Activated T-cell treated with anti-CD3 and anti-CD28 coated beads, Interleukin-2, amount 50 U/mL, for 72 hours (primary cell): Measurements from ENCODE around the gene SRD5A3. TPM values are rescaled to one million over a fixed set of nuclear protein-coding genes. Genes with fewer than 3 reads are reported as not detected.
"Not testable (repeated sequence)": the region's sequence is repeated elsewhere in the genome, so short reads cannot be mapped to it uniquely, and the experiment has no call there.

Source experiments
- ATAC-seq, 2 donors: fragments of 150-1000 bp; cut with Tn5 transposase; replicated peaks in 1 of 2; 2 replicates each; pipeline ENCODE4 v1.10.0; 2021; ENCODE audit warnings: moderate library complexity in 2 of 2, mild to moderate bottlenecking in 1 of 2
- DNase-seq, 2 donors: peaks; one replicate each; pipeline ENCODE4 v3.0.0; 2021 to 2022; ENCODE audit warnings: mixed read lengths in 1 of 2
- H3K27ac Mint-ChIP-seq: one replicate; pipeline ENCODE4 v1.8.0; 2022; ENCODE audit warnings: mild to moderate bottlenecking, moderate library complexity, mixed read lengths
- H3K27me3 Mint-ChIP-seq: one replicate; pipeline ENCODE4 v1.8.0; 2022; ENCODE audit warnings: low read depth, mixed read lengths
- H3K36me3 Mint-ChIP-seq, 2 donors: one replicate each; pipeline ENCODE4 v1.8.0; 2022; ENCODE audit warnings: mixed read lengths in 2 of 2, mild to moderate bottlenecking in 1 of 2; ENCODE audit not compliant: insufficient read depth in 2 of 2
- H3K4me1 Mint-ChIP-seq: one replicate; pipeline ENCODE4 v1.8.0; 2022; ENCODE audit warnings: low read depth, mixed read lengths
- H3K4me3 Mint-ChIP-seq, 2 donors: one replicate each; pipeline ENCODE4 v1.8.0; 2022; ENCODE audit warnings: mild to moderate bottlenecking in 2 of 2, mixed read lengths in 2 of 2, moderate library complexity in 2 of 2
- H3K9me3 Mint-ChIP-seq, 2 donors: one replicate each; pipeline ENCODE4 v1.8.0; 2022; ENCODE audit warnings: mixed read lengths in 2 of 2
- total RNA-seq, 2 donors: library from RNA; stranded (reverse); gene quantifications; one replicate each; pipeline ENCODE4 v1.2.3, GENCODE V29; 2022

Gene SRD5A3
- total RNA-seq, 2 donors from 2014 or later = 30.0 to 40.3 TPM

- Mint-ChIP-seq H3K36me3 (peaks cover 2 to 13% of the 10 kb centered on the region in 2 donors), H3K27ac (no peak overlapping the region), H3K4me1 (peaks cover 21% of the 10 kb centered on the region), H3K9me3 (peaks cover 0 to 2% of the 10 kb centered on the region in 2 donors), H3K27me3 (no peaks in the 10 kb centered on the region), H3K4me3 (no peak overlapping the region)
- ATAC-seq (no peak), DNase-seq (no peak)
These were observed 5.8 kb downstream of the SRD5A3 start for GRCh38 chr4:55351824-55352223.

GRCh38 chr4:55352726-55353125 is 6.7 kb downstream of the SRD5A3 start:
- Mint-ChIP-seq H3K27ac (no peak overlapping the region), H3K4me3 (no peak overlapping the region), H3K9me3 (peaks cover 0 to 2% of the 10 kb centered on the region in 2 donors), H3K4me1 (peaks cover 20% of the 10 kb centered on the region), H3K36me3 (peaks cover 2 to 13% of the 10 kb centered on the region in 2 donors), H3K27me3 (no peaks in the 10 kb centered on the region)
- no peak for DNase-seq
- ATAC-seq = no peak

- not testable (repeated sequence) for H3K9me3 Mint-ChIP-seq, H3K4me3 Mint-ChIP-seq, H3K27ac Mint-ChIP-seq, H3K27me3 Mint-ChIP-seq, DNase-seq, ATAC-seq
- Mint-ChIP-seq H3K4me1 (peaks cover 20% of the 10 kb centered on the region), H3K36me3 (peaks cover 2 to 13% of the 10 kb centered on the region in 2 donors)
These were observed 7.2 kb downstream of the SRD5A3 start for GRCh38 chr4:55353228-55353747.

- Mint-ChIP-seq H3K9me3 (peaks cover 0 to 2% of the 10 kb centered on the region in 2 donors), H3K27ac (no peak overlapping the region), H3K4me3 (no peak overlapping the region), H3K36me3 (peaks cover 2 to 13% of the 10 kb centered on the region in 2 donors), H3K27me3 (no peaks in the 10 kb centered on the region), H3K4me1 (peaks cover 23% of the 10 kb centered on the region)
- no peak for DNase-seq
- no peak for ATAC-seq
These were observed 8.6 kb downstream of the SRD5A3 start for GRCh38 chr4:55354648-55355047.

GRCh38 chr4:55355555-55355954 is 9.5 kb downstream of the SRD5A3 start:
- no peak for DNase-seq
- Mint-ChIP-seq H3K4me3 (no peak overlapping the region), H3K27me3 (no peaks in the 10 kb centered on the region), H3K36me3 (peaks cover 2 to 13% of the 10 kb centered on the region in 2 donors), H3K9me3 (peaks cover 0 to 2% of the 10 kb centered on the region in 2 donors), H3K4me1 (peaks cover 23% of the 10 kb centered on the region), H3K27ac (no peak overlapping the region)
- ATAC-seq = no peak

GRCh38 chr4:55356991-55357461 is 11.0 kb downstream of the SRD5A3 start:
- ATAC-seq (no peak), DNase-seq (no peak)
- Mint-ChIP-seq H3K9me3 (peaks cover 0 to 2% of the 10 kb centered on the region in 2 donors), H3K4me3 (no peak overlapping the region), H3K27me3 (no peaks in the 10 kb centered on the region), H3K27ac (no peak overlapping the region), H3K36me3 (peaks cover 2 to 16% of the 10 kb centered on the region in 2 donors), H3K4me1 (peaks cover 23% of the 10 kb centered on the region)

- Mint-ChIP-seq H3K27ac (no peak overlapping the region), H3K9me3 (no peaks in the 10 kb centered on the region)
- DNase-seq = no peak
These were observed 12.2 kb downstream of the SRD5A3 start for GRCh38 chr4:55358246-55358645.

GRCh38 chr4:55358668-55359067 is 12.6 kb downstream of the SRD5A3 start:
- Mint-ChIP-seq H3K9me3 (no peaks in the 10 kb centered on the region), H3K27me3 (no peaks in the 10 kb centered on the region), H3K4me3 (no peak overlapping the region), H3K27ac (no peak overlapping the region), H3K36me3 (peaks cover 1 to 8% of the 10 kb centered on the region in 2 donors), H3K4me1 (peaks cover 23% of the 10 kb centered on the region)
- ATAC-seq (peak; percentile 27 to 58), DNase-seq (no peak)

More at GRCh38 chr4:55358246-55358645, 12.2 kb downstream of the SRD5A3 start:
- Mint-ChIP-seq H3K4me1 (peaks cover 23% of the 10 kb centered on the region), H3K27me3 (no peaks in the 10 kb centered on the region), H3K36me3 (peaks cover 1 to 7% of the 10 kb centered on the region in 2 donors), H3K4me3 (no peak overlapping the region)
- no peak for ATAC-seq

GRCh38 chr4:55359397-55359916 is 13.4 kb downstream of the SRD5A3 start:
- Mint-ChIP-seq H3K36me3 (peaks cover 1 to 9% of the 10 kb centered on the region in 2 donors), H3K27me3 (no peaks in the 10 kb centered on the region), H3K4me1 (peaks cover 23% of the 10 kb centered on the region), H3K9me3 (no peaks in the 10 kb centered on the region), H3K27ac (no peak overlapping the region), H3K4me3 (no peak overlapping the region)
- ATAC-seq (no peak), DNase-seq (no peak)

- H3K9me3 Mint-ChIP-seq, ATAC-seq, H3K27ac Mint-ChIP-seq, H3K36me3 Mint-ChIP-seq, H3K4me3 Mint-ChIP-seq, DNase-seq, H3K27me3 Mint-ChIP-seq: not testable (repeated sequence)
- peaks cover 11% of the 10 kb centered on the region for H3K4me1 Mint-ChIP-seq
These were observed 16.9 kb downstream of the SRD5A3 start for GRCh38 chr4:55362938-55363337.

GRCh38 chr4:55363691-55364351 is 17.8 kb downstream of the SRD5A3 start:
- Mint-ChIP-seq H3K4me1 (peaks cover 2% of the 10 kb centered on the region), H3K4me3 (no peak overlapping the region), H3K27me3 (no peaks in the 10 kb centered on the region), H3K9me3 (no peaks in the 10 kb centered on the region), H3K27ac (no peak overlapping the region), H3K36me3 (peaks cover 1 to 10% of the 10 kb centered on the region in 2 donors)
- DNase-seq (no peak), ATAC-seq (no peak)

- Mint-ChIP-seq H3K27ac (no peak overlapping the region), H3K27me3 (no peaks in the 10 kb centered on the region), H3K9me3 (no peaks in the 10 kb centered on the region), H3K36me3 (peaks cover 1 to 10% of the 10 kb centered on the region in 2 donors), H3K4me1 (no peaks in the 10 kb centered on the region), H3K4me3 (no peak overlapping the region)
- DNase-seq (no peak), ATAC-seq (no peak)
These were observed 18.8 kb downstream of the SRD5A3 start for GRCh38 chr4:55364691-55365344.

- ATAC-seq (no peak), DNase-seq (no peak)
- Mint-ChIP-seq H3K4me3 (no peak overlapping the region), H3K9me3 (no peaks in the 10 kb centered on the region), H3K4me1 (no peaks in the 10 kb centered on the region), H3K27ac (no peak overlapping the region), H3K27me3 (no peaks in the 10 kb centered on the region), H3K36me3 (peaks cover 1 to 10% of the 10 kb centered on the region in 2 donors)
These were observed 19.3 kb downstream of the SRD5A3 start for GRCh38 chr4:55365345-55365728.
